Sigmoid colon (tissue), 7 donors: ENCODE results near the gene SNRPD3. TPM values are rescaled to one million over a fixed set of nuclear protein-coding genes. Genes with fewer than 3 reads are reported as not detected.
A peak's percentile ranks its signal among the peaks of the same experiment; 100 is the strongest.

Source experiments
- DNase-seq: peaks from one replicate; pipeline ENCODE4 v3.0.0-alpha.2; 2019
- H3K27ac ChIP-seq, 4 donors: fragments of 200-600 bp; sonication (generic); one replicate each; pipeline ENCODE4 v1.5.1; 2016 to 2019; ENCODE audit warnings: mild to moderate bottlenecking in 1 of 4
- H3K27me3 ChIP-seq, 3 donors: fragments of 200-600 bp; sonication (generic); one replicate each; pipeline ENCODE4 v1.5.1; 2019; ENCODE audit warnings: mild to moderate bottlenecking in 1 of 3
- H3K36me3 ChIP-seq, 4 donors: fragments of 200-600 bp; sonication (generic); one replicate each; pipeline ENCODE4 v1.5.1; 2016 to 2019
- H3K4me1 ChIP-seq, 4 donors: fragments of 200-600 bp; sonication (generic); one replicate each; pipeline ENCODE4 v1.5.1; 2017 to 2019
- H3K4me3 ChIP-seq, 4 donors: fragments of 200-600 bp; sonication (generic); one replicate each; pipeline ENCODE4 v1.5.1; 2017 to 2019; ENCODE audit warnings: mild to moderate bottlenecking in 2 of 4, moderate library complexity in 1 of 4
- H3K9me3 ChIP-seq, 4 donors: fragments of 200-600 bp in 3 of 4; sonication (generic) in 3 of 4; one replicate each; pipeline versions ENCODE4 v1.5.1 to v1.6.1; 2013 to 2019
- EP300 ChIP-seq, 4 donors: sonication (generic); formaldehyde crosslinking; IDR thresholded peaks; one replicate each; pipeline ENCODE4 v1.6.1; 2017; ENCODE audit warnings: antibody characterized with exemption in 4 of 4
- POLR2A ChIP-seq, 2 donors: fragments of 450-650 bp; IDR thresholded peaks; one replicate each; pipeline ENCODE4 v1.6.1; 2016; ENCODE audit warnings: antibody characterized with exemption in 2 of 2, mild to moderate bottlenecking in 2 of 2, moderate library complexity in 2 of 2
- POLR2AphosphoS5 ChIP-seq, 4 donors: sonication (generic); formaldehyde crosslinking; IDR thresholded peaks; one replicate each; pipeline ENCODE4 v1.6.1; 2017; ENCODE audit warnings: antibody characterized with exemption in 4 of 4
- WGBS, 2 donors: extraction: QIAGEN DNeasy Blood & Tissue Kit; methylation state at CpG; one replicate each; pipeline ENCODE4 v1.1.7; 2013; 5-methylcytosine and 5-hydroxymethylcytosine counted together
- intact Hi-C: fragments of 100-400 bp; cut with DNase I; formaldehyde crosslinking; loops from one replicate; pipeline ENCODE4 v1.15.1; 2023
- polyA plus RNA-seq, 3 donors: library from polyadenylated mRNA; stranded (reverse); fragments of 200-250 nt; gene quantifications; one replicate each; pipeline ENCODE4 v1.2.3, GENCODE V29; 2013
- total RNA-seq, 4 donors: library from RNA; depleted of rRNA; stranded (reverse); fragments of >200 nt; gene quantifications; one replicate each; pipeline ENCODE4 v1.1.0, GENCODE V29; 2016
- TF ChIP-seq, protein P1 (sequence below), 4 experiments: fragments of 450-650 bp in 3 of 4; fragments of 200-600 bp in 1 of 4; IDR thresholded peaks; one replicate each; pipeline ENCODE4 v1.5.1; 2016 to 2019; ENCODE audit warnings: antibody characterized with exemption in 4 of 4, mild to moderate bottlenecking in 3 of 4, moderate library complexity in 2 of 4
- donor health status: healthy with polysubstance abuse.
- donor health status: Bipolar disorder and iron deficiency.
- donor health status: healthy.

SNRPD3 gene
- total and polyA plus RNA-seq, 7 donors: 104 to 159 (median 140) TPM

DNA sequence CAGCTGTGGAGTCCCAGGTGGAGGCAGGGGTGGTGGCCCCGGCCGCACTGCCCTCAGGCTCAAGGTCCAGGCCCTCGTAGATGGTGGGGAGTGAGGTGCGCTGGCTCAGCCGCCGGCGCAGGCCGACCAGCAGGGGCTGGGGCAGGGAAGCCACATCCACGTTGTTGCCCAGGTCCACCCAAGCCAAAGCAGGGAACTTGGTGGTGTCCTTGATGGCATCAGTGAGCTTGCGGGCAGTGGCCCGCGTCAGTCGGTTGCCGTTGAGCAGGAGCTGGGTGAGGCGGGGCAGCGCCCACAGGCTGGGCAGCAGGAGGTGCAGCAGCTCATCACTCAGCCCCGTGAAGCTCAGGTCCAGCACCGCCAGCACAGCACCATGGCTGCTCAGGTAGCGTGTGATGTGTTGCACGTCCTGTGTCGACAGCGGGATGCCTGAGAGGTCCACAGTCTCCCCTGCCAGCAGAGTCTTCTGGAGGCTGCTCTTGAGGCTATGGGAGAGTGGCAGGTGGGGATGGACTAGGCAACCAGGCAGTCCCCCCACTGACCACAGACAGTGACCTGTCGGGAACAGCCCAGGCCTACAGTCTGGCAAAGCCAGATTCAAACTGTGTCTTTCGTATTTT is 30.2 kb downstream of the SNRPD3 start:
- WGBS, 2 donors: 94% methylated on average over 24 of the region's 24 CpGs
- no peaks in the 10 kb centered on the region for H3K27me3 ChIP-seq
- intact Hi-C loops: no loop called here
- peaks cover 0 to 25% (median 19%) of the 10 kb centered on the region in 4 donors for H3K4me1 ChIP-seq
- no peak overlapping the region for H3K4me3 ChIP-seq
- TF ChIP-seq, protein P1, sequence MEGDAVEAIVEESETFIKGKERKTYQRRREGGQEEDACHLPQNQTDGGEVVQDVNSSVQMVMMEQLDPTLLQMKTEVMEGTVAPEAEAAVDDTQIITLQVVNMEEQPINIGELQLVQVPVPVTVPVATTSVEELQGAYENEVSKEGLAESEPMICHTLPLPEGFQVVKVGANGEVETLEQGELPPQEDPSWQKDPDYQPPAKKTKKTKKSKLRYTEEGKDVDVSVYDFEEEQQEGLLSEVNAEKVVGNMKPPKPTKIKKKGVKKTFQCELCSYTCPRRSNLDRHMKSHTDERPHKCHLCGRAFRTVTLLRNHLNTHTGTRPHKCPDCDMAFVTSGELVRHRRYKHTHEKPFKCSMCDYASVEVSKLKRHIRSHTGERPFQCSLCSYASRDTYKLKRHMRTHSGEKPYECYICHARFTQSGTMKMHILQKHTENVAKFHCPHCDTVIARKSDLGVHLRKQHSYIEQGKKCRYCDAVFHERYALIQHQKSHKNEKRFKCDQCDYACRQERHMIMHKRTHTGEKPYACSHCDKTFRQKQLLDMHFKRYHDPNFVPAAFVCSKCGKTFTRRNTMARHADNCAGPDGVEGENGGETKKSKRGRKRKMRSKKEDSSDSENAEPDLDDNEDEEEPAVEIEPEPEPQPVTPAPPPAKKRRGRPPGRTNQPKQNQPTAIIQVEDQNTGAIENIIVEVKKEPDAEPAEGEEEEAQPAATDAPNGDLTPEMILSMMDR (IDR thresholded peaks at IDR 0.05): no peak
- no peak for TF ChIP-seq POLR2AphosphoS5 (IDR thresholded peaks at IDR 0.05)
- TF ChIP-seq EP300 (IDR thresholded peaks at IDR 0.05): no peak
- TF ChIP-seq POLR2A (IDR thresholded peaks at IDR 0.05): no peak
- no peak overlapping the region for H3K27ac ChIP-seq
- H3K9me3 ChIP-seq: no peaks in the 10 kb centered on the region
- H3K36me3 ChIP-seq: peaks cover 0 to 47% (median 16%) of the 10 kb centered on the region in 4 donors
- DNase-seq: no peak

DNA sequence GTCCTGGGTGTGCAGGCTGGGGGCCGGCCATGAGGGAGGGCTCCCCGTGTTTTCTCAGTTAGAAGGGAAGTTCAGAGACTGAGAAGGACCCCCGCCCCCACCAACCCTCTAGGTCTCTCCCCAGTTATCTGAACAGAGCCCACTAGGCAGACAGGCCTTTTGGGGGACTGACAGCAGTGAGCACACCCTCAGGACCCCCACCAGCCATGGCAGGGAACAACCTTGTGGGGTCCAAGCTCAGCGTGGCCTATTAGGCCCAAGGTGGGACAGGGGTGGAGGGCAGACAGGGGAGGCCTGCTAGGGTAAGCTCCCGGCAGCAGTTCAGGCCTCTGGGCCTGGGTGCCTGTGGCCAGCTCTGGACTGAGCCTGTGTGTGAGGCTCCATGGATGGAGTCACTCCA is 31.5 kb downstream of the SNRPD3 start:
- H3K4me1 ChIP-seq: peaks cover 0 to 31% (median 22%) of the 10 kb centered on the region in 4 donors
- H3K36me3 ChIP-seq: peaks cover 0 to 47% (median 16%) of the 10 kb centered on the region in 4 donors
- no peaks in the 10 kb centered on the region for H3K9me3 ChIP-seq
- no peak overlapping the region for H3K27ac ChIP-seq
- intact Hi-C loops: no loop called here
- H3K27me3 ChIP-seq: no peaks in the 10 kb centered on the region
- no peak overlapping the region for H3K4me3 ChIP-seq
- TF ChIP-seq EP300 (IDR thresholded peaks at IDR 0.05): no peak
- TF ChIP-seq, protein P1 (IDR thresholded peaks at IDR 0.05): no peak
- TF ChIP-seq POLR2AphosphoS5 (IDR thresholded peaks at IDR 0.05): no peak
- TF ChIP-seq POLR2A (IDR thresholded peaks at IDR 0.05): no peak
- whole genome bisulfite sequencing, 2 donors: 77 to 89% methylated on average over 5 of the region's 5 CpGs
- DNase-seq: no peak

DNA sequence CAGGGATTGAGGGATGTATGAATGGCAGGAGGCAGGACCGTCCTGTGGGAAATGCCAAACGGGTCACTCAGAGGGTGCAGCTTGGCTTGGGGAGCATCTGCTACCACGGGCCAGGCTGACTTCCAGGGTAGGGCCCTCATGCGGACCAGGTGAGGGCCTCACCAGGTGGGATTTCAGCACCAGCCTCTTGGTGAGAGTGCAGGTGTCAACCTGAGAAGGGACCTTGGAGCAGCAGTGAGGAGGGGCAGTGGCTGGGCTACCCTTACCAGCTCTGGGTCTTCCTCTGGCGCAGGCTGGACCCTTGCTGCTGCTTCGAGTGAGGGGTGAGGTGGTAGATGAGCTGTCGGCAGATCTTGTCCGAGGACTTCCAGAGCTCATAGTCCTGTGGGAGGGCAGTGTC is 32.1 kb downstream of the SNRPD3 start:
- no peak overlapping the region for H3K4me3 ChIP-seq
- intact Hi-C loops: no loop called here
- TF ChIP-seq POLR2A (IDR thresholded peaks at IDR 0.05) (no peak), EP300 (IDR thresholded peaks at IDR 0.05) (no peak), POLR2AphosphoS5 (IDR thresholded peaks at IDR 0.05) (no peak)
- TF ChIP-seq, protein P1 (IDR thresholded peaks at IDR 0.05): no peak
- peaks cover 0 to 47% (median 16%) of the 10 kb centered on the region in 4 donors for H3K36me3 ChIP-seq
- H3K4me1 ChIP-seq: peaks cover 0 to 31% (median 24%) of the 10 kb centered on the region in 4 donors
- no peak overlapping the region for H3K27ac ChIP-seq
- H3K9me3 ChIP-seq: no peaks in the 10 kb centered on the region
- no peaks in the 10 kb centered on the region for H3K27me3 ChIP-seq
- DNase-seq: no peak
- WGBS, 2 donors: 89 to 92% methylated on average over 8 of the region's 8 CpGs

DNA sequence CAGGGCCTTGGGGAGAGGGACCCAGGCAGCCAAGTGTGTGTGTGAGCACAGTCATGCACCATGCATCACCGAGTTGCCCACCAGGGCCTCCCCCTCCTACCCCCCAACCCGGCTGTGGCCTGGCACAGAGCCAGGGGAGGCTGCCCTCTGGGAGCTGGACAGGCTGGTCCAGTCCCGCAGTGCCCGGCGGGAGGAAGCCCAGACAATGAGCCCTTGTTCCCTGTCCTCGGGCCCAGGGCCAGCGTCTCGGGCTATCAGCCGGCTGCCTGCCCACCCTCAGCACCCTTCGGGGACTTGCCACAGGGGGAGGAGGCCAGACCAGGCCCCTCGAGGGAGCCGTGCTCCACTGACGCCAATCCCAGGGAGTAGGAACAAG is 32.6 kb downstream of the SNRPD3 start:
- intact Hi-C loops: no loop called here
- no peaks in the 10 kb centered on the region for H3K9me3 ChIP-seq
- no peak for TF ChIP-seq POLR2AphosphoS5 (IDR thresholded peaks at IDR 0.05)
- no peak for TF ChIP-seq POLR2A (IDR thresholded peaks at IDR 0.05)
- no peak for TF ChIP-seq EP300 (IDR thresholded peaks at IDR 0.05)
- TF ChIP-seq, protein P1 (IDR thresholded peaks at IDR 0.05): no peak
- H3K27ac ChIP-seq: peak overlapping the region in 1 of 4 donors; percentile 11
- no peak overlapping the region for H3K4me3 ChIP-seq
- peak; percentile 80 for DNase-seq
- H3K36me3 ChIP-seq: peaks cover 0 to 47% (median 16%) of the 10 kb centered on the region in 4 donors
- peaks cover 0 to 30% (median 23%) of the 10 kb centered on the region in 4 donors for H3K4me1 ChIP-seq
- WGBS, 2 donors: 52 to 79% methylated on average over 13 of the region's 13 CpGs
- H3K27me3 ChIP-seq: no peaks in the 10 kb centered on the region
